Measurements from ENCODE around the gene AGAP1. TPM values are rescaled to one million over a fixed set of nuclear protein-coding genes. Genes with fewer than 3 reads are reported as not detected.

The AGAP1 gene
- total RNA-seq, 1 donor from 2014 or later = 46.3 TPM

DNA sequence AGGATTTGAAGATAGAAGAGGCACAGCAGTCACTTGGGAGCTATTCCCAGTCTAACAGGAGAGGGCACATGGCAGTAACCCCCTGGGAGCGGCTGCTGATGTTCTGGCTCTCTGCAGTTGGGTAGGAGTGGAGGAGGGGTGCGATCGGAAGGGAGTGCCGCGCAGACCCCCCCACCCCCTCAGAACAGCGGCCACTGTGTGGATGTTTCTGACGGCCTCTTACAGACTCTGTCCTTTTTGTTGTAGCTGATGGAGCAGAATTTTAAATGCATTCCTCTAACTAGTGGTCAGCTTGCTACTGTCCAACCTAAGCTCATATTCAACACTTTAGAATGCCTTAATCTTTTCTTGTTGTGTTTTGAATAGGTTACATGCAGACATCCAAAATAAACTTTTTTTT is 127.9 kb downstream of the AGAP1 start:
- TF ChIP-seq, protein P1, sequence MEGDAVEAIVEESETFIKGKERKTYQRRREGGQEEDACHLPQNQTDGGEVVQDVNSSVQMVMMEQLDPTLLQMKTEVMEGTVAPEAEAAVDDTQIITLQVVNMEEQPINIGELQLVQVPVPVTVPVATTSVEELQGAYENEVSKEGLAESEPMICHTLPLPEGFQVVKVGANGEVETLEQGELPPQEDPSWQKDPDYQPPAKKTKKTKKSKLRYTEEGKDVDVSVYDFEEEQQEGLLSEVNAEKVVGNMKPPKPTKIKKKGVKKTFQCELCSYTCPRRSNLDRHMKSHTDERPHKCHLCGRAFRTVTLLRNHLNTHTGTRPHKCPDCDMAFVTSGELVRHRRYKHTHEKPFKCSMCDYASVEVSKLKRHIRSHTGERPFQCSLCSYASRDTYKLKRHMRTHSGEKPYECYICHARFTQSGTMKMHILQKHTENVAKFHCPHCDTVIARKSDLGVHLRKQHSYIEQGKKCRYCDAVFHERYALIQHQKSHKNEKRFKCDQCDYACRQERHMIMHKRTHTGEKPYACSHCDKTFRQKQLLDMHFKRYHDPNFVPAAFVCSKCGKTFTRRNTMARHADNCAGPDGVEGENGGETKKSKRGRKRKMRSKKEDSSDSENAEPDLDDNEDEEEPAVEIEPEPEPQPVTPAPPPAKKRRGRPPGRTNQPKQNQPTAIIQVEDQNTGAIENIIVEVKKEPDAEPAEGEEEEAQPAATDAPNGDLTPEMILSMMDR (conservative IDR thresholded peaks at IDR 0.05) = no peak
- no peaks in the 10 kb centered on the region for H3K27me3 Mint-ChIP-seq
- peaks cover 8% of the 10 kb centered on the region for H3K9me3 Mint-ChIP-seq
- peaks cover 7% of the 10 kb centered on the region for H3K36me3 Mint-ChIP-seq
- DNase-seq (ENCODE audit: extremely low spot score, unreplicated experiment) = no peak
- H3K4me3 Mint-ChIP-seq = no peak overlapping the region
- H3K27ac Mint-ChIP-seq = no peak overlapping the region
- peaks cover 16% of the 10 kb centered on the region for H3K4me1 Mint-ChIP-seq (ENCODE audit: unreplicated experiment)

DNA sequence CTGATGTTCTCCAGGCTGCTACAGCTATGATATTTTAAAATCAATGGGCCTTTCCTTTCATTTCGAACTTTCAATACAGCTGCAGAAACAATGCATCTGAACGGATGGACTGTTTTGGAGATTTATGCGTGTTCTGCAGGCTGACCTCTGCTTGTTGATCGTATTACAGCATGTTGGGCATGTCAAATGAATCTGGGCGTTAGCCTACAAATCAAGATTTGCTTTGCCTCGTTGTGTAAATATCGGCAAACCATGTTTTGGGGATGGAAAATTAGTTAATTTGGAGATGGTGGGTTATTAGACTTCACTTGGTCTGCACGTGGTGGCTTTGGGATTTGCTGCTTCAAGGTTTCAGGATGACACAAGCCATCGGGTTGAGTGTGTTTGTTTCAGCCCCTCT is 129.3 kb downstream of the AGAP1 start:
- Mint-ChIP-seq H3K36me3 (peaks cover 7% of the 10 kb centered on the region), H3K9me3 (peaks cover 4% of the 10 kb centered on the region), H3K4me1 (ENCODE audit: unreplicated experiment) (peaks cover 12% of the 10 kb centered on the region), H3K27me3 (no peaks in the 10 kb centered on the region), H3K27ac (no peak overlapping the region), H3K4me3 (no peak overlapping the region)
- DNase-seq (ENCODE audit: extremely low spot score, unreplicated experiment) = no peak
- TF ChIP-seq, protein P1 (conservative IDR thresholded peaks at IDR 0.05) = no peak

DNA sequence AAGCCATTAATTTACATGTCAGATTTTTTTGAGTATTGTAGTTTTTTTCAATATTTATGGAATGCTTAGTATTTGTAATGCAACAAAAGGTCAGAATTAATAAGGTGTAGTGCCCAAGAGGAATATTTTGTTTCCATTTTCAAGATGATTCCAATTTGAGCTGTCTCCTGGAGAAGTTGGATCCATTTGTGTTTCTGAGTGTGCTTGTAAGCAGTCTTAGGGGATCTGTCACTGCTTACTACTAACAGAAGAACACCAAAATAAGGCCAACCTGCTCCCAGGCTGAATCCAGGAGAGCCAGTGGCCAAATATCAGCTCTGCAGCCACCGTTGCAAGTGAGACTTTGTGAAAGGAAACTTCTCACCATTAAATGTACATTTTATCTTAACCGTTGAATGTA is 129.9 kb downstream of the AGAP1 start:
- peaks cover 12% of the 10 kb centered on the region for H3K4me1 Mint-ChIP-seq (ENCODE audit: unreplicated experiment)
- H3K27ac Mint-ChIP-seq = no peak overlapping the region
- TF ChIP-seq, protein P1 (conservative IDR thresholded peaks at IDR 0.05) = no peak
- peaks cover 4% of the 10 kb centered on the region for H3K9me3 Mint-ChIP-seq
- H3K4me3 Mint-ChIP-seq = no peak overlapping the region
- H3K27me3 Mint-ChIP-seq = no peaks in the 10 kb centered on the region
- H3K36me3 Mint-ChIP-seq = peaks cover 7% of the 10 kb centered on the region
- no peak for DNase-seq (ENCODE audit: extremely low spot score, unreplicated experiment)

DNA sequence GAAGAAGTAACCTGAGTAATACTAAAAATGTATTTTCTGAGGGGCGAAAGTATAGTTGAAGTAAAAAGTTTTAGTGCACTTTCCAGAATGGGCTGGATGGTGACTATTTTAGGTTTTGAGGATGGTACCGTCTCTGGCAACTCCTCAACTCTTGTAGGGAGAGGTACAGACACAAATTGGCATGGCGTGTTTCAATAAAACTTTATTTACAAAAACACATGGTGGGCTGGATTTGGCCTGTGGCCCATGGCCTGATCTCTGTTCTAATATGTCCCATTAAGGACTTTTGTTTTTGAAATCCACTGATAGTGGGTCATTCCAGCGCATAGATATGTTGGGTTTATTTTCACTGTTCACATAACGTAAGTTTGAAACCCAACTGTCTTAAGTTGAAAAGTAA is 132.8 kb downstream of the AGAP1 start:
- H3K4me1 Mint-ChIP-seq (ENCODE audit: unreplicated experiment) = peaks cover 12% of the 10 kb centered on the region
- TF ChIP-seq, protein P1 (conservative IDR thresholded peaks at IDR 0.05) = no peak
- no peak for DNase-seq (ENCODE audit: extremely low spot score, unreplicated experiment)
- no peaks in the 10 kb centered on the region for H3K27me3 Mint-ChIP-seq
- peaks cover 4% of the 10 kb centered on the region for H3K9me3 Mint-ChIP-seq
- H3K4me3 Mint-ChIP-seq = no peak overlapping the region
- H3K36me3 Mint-ChIP-seq = peaks cover 7% of the 10 kb centered on the region
- no peak overlapping the region for H3K27ac Mint-ChIP-seq

DNA sequence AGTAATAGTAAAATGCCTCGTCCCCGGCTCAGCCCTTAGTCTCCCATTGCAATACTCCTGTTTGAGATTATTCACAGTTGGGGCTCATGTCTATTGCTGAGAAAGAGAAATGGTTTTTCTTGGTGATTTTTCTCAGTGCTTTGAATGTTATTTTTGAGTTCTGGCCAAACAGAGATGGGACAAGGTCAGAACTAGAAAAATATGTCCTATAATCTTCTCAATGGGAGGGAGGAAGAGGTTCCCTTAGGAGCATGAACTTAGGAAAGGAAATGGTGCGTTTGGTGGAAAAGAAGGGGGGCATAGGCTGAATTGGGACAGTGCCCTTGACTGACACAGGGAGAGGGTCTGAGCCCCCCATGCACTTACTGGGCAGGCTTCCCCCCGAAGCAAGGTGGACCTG is 133.8 kb downstream of the AGAP1 start:
- Mint-ChIP-seq H3K36me3 (peaks cover 5% of the 10 kb centered on the region), H3K4me1 (ENCODE audit: unreplicated experiment) (peaks cover 11% of the 10 kb centered on the region), H3K27ac (no peak overlapping the region), H3K4me3 (no peak overlapping the region), H3K9me3 (peaks cover 4% of the 10 kb centered on the region), H3K27me3 (no peaks in the 10 kb centered on the region)
- DNase-seq (ENCODE audit: extremely low spot score, unreplicated experiment) = no peak
- TF ChIP-seq, protein P1 (conservative IDR thresholded peaks at IDR 0.05) = no peak

DNA sequence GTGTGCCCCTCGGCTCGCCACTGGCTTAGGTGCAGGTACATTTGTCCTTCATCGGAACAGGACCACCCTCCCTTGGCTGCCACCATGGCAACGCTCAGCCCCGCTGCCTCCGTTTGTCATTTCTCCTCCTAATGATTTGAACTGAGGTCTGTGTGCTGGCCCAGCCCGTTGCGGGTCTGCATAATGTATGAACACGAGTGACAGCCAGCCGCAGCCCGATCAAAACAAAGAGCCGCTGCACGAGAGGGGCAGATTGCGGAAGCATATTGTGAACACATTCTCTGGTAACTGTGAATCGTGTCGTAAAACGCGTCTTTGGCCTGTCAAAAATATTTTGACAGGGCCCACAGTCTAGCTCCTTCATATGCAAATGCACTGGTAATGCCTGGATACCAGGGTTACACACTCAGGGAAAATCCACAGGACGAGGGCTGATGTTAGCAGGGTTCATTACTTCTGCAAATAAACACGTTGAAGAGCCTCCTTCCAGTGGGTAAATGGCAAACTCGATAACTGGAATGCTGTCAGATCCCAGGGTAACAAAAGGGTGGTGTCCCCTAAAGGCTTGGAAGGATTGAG is 137.0 kb downstream of the AGAP1 start:
- Mint-ChIP-seq H3K27me3 (no peaks in the 10 kb centered on the region), H3K27ac (no peak overlapping the region), H3K4me1 (ENCODE audit: unreplicated experiment) (peaks cover 17% of the 10 kb centered on the region), H3K9me3 (no peaks in the 10 kb centered on the region), H3K36me3 (no peaks in the 10 kb centered on the region), H3K4me3 (no peak overlapping the region)
- TF ChIP-seq, protein P1 (conservative IDR thresholded peaks at IDR 0.05) = no peak
- DNase-seq (ENCODE audit: extremely low spot score, unreplicated experiment) = no peak

All from type B pancreatic cell (in vitro differentiated cells).